VCaP (cell line): ENCODE results near the gene MECP2.

Experiments
- H3K27ac ChIP-seq: fragments of 450-650 bp; 2 replicates; pipeline ENCODE4 v1.5.1; 2017
- CTCF ChIP-seq: fragments of 450-650 bp; conservative IDR thresholded peaks from 2 replicates; pipeline ENCODE4 v1.5.1; 2017; ENCODE audit warnings: mild to moderate bottlenecking, moderate library complexity

The MECP2 gene

GRCh38 chrX:154026136-154027021, 71.1 kb downstream of the MECP2 start:
- TF ChIP-seq CTCF = no peak
- H3K27ac ChIP-seq = no peak overlapping the region

- no peak overlapping the region for H3K27ac ChIP-seq
- TF ChIP-seq CTCF = no peak
These were observed 72.3 kb downstream of the MECP2 start for GRCh38 chrX:154025230-154025629.

GRCh38 chrX:154024271-154024670, 73.2 kb downstream of the MECP2 start:
- H3K27ac ChIP-seq = no peak overlapping the region
- no peak for TF ChIP-seq CTCF

GRCh38 chrX:154023276-154024000, 74.1 kb downstream of the MECP2 start:
- H3K27ac ChIP-seq = no peak overlapping the region
- TF ChIP-seq CTCF = no peak

- TF ChIP-seq CTCF = no peak
- H3K27ac ChIP-seq = no peak overlapping the region; the same call in 1 of the 2 replicates
These were observed 75.4 kb downstream of the MECP2 start for GRCh38 chrX:154022108-154022507.

GRCh38 chrX:154021131-154021611, 76.3 kb downstream of the MECP2 start:
- peak overlapping the region; percentile 91 for H3K27ac ChIP-seq
- TF ChIP-seq CTCF = no peak

- peak overlapping the region; percentile 91 for H3K27ac ChIP-seq
- no peak for TF ChIP-seq CTCF
These were observed 76.9 kb downstream of the MECP2 start for GRCh38 chrX:154020536-154021115.
